Right renal cortex interstitium (tissue), 3 donors: Measurements from ENCODE around the gene TUB. TPM values are rescaled to one million over a fixed set of nuclear protein-coding genes. Genes with fewer than 3 reads are reported as not detected.
A peak's percentile ranks its signal among the peaks of the same experiment; 100 is the strongest.

Source experiments
- DNase-seq, 3 donors: peaks; one replicate each; pipeline ENCODE4 v3.0.0-alpha.2; 2013; ENCODE audit warnings: low read depth in 3 of 3, low spot score in 2 of 3
- polyA plus RNA-seq, 3 donors: library from polyadenylated mRNA; unstranded; fragments of 120-200 nt; gene quantifications; one replicate each; pipeline ENCODE4 v1.2.1, GENCODE V29; 2013; ENCODE audit not compliant: insufficient read length in 3 of 3

The TUB gene, protein sequence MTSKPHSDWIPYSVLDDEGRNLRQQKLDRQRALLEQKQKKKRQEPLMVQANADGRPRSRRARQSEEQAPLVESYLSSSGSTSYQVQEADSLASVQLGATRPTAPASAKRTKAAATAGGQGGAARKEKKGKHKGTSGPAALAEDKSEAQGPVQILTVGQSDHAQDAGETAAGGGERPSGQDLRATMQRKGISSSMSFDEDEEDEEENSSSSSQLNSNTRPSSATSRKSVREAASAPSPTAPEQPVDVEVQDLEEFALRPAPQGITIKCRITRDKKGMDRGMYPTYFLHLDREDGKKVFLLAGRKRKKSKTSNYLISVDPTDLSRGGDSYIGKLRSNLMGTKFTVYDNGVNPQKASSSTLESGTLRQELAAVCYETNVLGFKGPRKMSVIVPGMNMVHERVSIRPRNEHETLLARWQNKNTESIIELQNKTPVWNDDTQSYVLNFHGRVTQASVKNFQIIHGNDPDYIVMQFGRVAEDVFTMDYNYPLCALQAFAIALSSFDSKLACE
- polyA plus RNA-seq: 10 to 100 TPM; 21.5 to 24.5 (median 24.3) TPM

GRCh38 chr11:8080674-8081590 is at the start of gene TUB:
TSS of gene TUB (plus strand) at chr11:8081211. CDS start at chr11:8081511, 300 bp downstream.
- DNase-seq: no peak

DNA sequence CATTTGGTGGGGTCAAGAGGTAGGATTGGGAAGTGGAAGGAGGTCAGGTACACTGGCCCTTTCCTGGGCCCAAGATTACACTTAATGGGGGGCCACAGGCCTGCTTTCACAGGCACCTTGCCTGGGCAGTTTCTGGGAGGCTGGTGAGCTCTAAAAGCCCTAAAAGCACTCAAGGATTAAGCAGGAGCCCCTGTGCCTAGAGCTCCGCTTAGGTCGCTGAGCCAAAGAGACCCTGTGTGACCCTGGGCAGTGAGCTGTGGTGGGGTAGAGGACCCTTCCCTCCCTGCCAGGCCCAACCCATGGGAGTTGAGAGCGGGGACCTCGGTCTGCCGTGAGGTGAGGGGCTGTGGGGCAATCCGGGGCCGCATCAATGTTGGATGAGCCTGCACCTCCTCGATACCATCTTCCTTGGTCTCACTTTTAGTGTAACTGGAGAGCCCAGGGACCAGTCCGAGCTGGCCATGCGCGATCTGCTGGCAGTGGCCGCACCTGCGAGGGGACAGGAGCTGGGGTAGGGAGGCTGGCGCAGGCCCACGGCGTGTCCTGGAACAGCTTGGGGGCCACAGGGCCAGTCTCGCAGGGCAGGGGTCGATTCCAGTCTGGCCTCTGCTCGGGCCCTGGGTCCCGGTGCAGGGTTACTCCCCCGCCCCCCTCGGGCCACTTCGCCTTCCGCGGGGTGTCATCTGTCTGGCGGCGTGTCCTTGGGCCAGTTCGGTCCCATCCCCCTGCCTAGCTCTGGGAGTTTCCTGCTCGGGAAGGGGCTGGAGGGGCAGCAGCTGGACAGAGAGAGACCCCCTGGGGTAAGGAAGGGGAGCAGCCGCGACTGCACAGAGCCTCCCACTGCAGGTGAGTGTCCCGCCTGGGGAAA is 49.5 kb upstream of the TUB start:
- DNase-seq: no peak

DNA sequence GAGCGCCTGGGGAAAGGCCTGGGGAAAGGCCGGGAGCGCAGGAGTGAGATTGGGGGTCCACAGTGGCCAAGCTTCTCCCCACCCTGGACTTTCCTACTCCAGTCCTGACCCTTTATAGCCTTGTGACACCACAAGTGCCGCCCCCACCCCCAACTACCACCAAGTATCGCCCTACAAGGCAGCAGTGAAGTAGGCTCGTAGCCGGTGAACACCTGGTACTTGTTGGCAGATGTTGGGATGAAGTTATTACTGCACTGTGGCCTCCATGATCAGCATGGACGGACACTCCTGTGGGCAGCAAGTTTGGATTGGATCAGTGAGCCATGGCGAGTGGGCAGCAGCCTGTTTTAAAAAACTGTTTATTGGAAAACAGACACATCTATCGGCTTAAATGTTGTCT is 48.9 kb upstream of the TUB start:
- DNase-seq: no peak

GRCh38 chr11:8032576-8033304 is 48.3 kb upstream of the TUB start:
- DNase-seq: no peak

DNA sequence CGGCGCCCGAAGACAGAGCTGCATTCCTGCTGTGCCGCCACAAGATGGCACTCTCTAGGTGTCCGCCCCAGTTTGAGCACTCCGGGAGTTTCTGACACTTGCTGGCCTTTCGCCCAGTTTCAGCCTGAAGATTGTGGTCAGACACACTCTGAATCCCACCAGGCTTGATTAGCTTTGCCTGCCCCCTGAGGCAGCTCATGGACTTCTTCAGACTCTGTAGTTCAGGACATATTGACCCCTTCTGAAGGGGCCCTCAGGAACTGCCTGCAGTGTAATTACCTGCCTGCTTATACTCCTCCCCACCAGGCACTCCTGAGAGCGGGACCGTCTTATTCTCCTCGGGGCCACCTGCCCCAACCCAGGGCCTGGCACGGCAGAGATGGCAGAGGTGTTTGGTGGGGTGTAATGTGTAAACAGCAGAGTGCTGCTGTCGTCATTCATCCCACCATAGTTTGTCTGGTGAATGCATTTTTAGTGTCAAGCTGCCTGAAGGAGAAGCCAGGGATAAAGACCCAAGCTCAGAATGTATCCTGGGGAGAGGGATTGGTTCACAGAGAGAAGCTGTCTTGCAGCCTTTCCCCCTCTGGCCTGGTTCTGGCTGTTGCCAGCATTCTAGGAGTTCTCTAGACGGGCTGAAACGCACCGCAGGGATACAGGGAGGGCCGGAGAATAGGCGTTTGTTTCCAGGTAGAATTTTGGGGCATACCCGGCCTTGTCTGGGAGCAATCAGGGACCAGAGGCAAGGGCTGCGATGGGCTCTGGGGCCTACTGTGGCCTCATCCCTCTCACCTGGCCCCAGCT is 47.5 kb upstream of the TUB start:
- DNase-seq: peak; percentile 66 to 78 (median 73)

DNA sequence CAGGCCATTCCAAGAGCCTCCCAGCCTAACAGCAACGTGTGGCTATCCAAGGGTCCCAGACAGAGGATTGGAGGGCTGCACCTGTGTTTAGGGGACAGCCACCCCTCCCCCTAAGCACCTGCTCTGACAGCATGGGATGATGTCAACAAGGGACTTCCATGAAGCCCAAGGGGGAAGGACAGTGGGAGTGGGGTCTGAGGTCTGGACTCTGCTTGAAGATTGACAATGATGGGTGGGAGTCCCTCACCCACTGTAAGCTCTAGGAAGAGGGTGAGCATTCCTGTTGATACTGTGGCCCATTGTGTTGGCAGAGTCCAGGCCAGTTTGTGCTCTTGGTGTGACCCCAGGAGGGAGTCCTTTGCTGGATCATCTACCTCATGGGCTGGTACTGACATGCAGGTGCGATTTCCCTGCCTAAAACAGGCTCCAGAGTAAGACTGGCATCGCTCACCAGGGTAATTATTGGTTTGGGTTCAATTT is 46.9 kb upstream of the TUB start:
- no peak for DNase-seq

GRCh38 chr11:8034604-8035190 is 46.3 kb upstream of the TUB start:
- DNase-seq: no peak

GRCh38 chr11:8035200-8035855 is 45.7 kb upstream of the TUB start:
- DNase-seq: no peak

DNA sequence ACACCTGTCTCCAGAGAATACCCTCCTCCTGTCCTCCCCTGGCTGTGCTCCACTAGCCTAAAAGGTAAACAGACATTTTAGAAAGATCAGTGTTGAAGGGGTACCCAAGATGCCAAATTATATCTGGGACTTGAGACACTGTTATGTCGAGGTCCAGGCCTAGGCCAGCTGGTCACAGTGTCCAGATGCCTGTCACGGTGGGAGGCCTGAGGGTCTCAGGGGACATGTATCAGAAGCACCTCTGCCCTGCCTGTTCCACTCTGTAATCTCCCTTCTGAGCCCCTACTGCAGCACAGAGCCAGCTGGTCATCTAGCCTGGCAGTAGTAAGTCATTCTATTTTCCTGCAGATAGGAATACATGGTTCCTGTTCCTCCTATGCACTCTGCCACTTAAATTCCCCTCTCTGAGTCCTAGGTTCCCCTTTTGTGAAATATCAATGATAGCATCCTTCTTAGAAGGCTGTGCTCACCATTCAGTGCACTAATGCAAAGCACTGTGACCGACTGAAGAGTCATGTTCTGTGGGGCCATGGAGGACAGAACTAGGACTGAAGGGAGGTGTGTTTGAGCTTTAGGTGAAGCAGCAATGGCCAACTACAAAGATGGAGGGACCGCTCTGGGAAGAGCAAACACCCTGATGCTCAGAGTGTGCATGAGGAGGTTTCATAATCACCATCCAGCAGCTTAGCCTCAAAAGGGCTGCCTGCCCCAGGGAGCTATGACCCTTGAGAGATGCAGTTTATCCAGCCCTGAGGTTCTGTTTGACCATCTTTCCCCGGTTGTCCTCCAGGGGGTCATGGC is 44.8 kb upstream of the TUB start:
- no peak for DNase-seq

- DNase-seq: no peak
These were observed 44.0 kb upstream of the TUB start for GRCh38 chr11:8036986-8037385.

- no peak for DNase-seq
These were observed 42.6 kb upstream of the TUB start for GRCh38 chr11:8038393-8038792.

DNA sequence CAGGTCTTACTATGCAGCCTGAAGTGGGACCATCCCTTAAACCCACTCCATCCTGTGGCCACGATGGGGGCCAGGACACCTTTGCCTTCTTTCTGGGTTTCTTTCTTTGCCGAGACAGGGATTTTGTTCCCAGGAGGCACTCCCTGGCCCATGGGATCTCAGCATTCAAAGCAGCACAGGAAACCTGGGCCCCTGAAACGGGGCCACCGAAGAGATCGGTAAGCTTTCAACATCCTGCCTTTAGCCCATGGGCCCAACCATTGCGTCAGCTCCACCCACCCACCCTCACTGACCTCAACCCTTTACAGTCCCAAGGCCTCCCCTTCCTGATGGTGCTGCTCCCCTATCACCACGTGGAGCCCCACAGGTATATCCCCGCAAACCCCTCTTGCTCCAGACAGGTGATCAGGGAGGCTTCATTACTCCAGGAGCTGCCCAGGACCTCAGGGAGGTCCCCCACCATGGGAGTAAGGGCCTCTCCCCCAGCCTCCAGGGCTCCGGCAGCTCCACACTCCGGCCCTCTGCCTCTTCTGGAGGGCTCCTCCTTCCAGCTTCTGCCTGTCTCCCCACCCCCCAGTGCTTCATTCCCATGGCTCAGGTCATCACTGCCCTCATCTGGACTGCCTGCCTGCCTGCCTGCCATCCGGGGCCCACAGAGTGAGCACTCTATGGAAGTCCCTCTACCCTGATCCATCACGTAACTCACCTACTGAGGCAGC is 42.0 kb upstream of the TUB start:
- no peak for DNase-seq

DNA sequence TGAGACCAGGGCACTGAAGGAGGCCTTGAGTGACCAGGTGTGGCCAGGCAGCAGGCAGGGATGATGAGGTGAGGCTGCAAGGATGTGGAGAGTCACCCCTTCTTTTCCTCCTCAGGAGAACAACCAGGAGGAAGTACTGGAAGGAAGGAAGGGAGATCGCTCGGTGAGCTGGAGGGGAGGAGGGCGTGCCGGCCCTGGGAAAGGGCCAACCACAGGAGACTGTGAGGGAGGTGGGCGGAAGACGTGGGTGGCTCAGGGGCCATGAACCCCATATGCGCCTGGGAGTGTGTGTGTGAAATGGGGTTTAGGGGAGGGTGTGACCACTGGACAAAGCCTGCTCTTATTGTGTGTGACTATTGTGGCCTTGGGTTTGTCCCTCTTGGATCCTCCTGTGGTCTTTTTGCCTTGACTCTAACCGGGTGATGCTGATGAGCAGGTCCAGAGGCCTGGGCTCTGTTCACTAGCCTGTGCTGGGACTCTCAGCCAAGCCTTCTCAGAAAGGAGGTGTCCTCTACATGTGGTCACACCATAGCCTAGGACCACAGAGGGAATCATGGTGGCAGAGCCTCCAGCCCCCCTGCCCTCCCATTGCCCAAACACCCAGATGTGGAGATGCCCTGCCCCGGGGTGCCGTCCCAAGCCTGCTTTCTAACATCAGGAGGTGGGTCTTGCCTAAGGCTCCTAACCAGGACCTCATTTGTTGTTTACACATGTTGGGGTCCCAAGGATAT is 41.3 kb upstream of the TUB start:
- DNase-seq: no peak

DNA sequence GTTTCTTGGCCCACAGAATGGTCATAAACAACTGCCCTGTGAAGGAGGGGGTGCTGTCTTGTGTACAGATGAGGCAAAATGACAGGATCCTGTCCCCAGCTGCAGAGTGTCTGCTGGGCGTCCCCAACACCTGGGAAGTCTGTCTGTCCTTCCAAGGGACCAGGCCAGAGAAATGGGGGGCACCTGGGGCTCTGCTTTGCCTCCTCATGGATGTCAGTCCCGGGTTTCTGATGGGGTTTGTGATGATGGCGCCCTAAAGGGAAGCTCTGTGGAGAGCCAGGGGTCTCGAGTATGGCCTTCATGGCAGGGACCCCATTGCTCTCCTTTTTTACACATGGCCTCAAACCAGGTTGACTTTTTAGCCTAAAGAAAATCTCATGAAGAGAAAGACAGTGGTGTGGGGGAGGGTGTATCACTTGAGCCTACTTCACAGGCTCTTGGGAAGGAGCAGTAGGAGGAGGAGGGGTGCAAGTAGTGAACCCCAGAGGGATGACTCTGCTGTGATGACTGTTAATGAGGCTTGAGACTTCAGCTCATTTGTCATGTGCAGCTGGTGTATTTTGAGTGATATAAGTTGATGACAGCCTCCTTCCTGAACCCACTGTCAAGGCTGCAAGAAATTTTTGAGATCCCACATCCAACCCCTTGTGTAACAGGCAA is 40.6 kb upstream of the TUB start:
- DNase-seq: no peak

DNA sequence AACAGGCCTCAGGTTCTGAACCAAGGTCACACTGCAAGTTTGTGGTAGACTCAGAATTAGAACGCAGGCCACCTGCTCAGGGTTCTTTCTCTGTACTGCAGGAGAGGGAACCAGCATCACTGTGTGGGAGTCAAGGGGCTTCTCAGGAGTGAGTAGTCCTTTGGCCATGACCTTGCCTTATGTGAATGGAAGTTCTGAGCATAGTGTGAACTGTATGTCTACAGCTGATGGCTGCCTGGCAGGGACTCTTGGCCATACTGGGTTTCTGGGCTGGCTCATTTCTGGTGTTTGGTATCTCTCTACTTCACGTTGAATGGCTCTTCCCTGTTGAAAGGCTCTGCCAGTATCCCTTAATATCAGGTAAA is 40.1 kb upstream of the TUB start:
- no peak for DNase-seq
